Hippocampal formation (tissue), 2 donors: ENCODE measurements around the gene ZNF254.
"Not testable (repeated sequence)": the region's sequence is repeated elsewhere in the genome, so short reads cannot be mapped to it uniquely, and the experiment has no call there.

Experiments
- DNase-seq, 2 donors: peaks; one replicate each; lab custom pipeline; 2025; lab: John Stamatoyannopoulos, UW

Gene ZNF254

DNA sequence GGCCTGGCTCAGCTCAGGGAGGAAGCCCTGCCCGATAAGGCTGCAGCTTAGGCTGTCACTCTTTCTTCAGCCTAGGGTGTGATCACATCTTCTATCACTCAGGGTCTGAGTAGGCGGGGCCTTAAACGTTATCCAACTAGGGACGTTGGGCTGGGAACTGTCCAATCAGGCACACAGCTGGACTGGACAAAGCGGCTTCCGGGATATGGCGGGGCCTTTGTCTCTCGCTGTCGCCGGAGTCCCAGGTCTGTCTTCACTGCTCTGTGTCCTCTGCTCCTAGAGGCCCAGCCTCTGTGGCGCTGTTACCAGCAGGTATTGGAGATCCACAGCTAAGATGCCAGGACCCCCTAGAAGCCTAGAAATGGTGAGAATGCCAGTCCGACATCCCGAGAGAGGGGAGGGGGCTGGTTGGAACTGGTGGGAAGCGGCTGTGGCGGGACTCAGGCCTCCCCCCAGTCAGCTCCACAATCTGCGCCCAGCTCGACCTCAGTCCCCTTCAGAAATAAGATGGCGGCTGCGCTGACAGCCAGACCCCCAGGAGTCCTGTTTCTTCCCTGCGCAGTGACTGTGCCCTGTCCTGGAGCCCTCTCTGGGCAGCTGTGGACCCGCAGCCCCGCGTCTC, at the start of gene ZNF254:
ZNF254 (plus strand) TSS at position 214 of the 622 bp plus-strand sequence; CDS start at position 335, 121 bp downstream.
- DNase-seq: peak; percentile 88

DNA sequence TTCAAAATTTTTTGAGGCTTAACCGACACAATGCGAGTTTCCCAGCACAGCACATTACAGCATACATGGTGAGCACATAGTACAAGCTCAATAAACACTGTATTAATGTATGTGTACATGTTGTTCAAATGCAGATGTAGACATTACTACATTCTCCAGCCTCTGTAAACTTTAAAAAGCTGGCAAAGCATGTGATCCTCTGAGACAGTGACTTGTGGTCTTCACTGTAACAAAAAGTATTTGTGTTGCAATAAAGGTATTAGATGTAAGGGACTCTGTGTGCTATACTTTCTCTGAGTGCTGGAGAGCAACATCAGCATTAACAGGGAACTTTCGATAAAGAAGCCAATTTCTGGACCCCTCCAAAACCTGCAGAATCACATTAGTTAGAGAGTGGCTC, 46.4 kb upstream of the ZNF254 start:
- DNase-seq: no peak

DNA sequence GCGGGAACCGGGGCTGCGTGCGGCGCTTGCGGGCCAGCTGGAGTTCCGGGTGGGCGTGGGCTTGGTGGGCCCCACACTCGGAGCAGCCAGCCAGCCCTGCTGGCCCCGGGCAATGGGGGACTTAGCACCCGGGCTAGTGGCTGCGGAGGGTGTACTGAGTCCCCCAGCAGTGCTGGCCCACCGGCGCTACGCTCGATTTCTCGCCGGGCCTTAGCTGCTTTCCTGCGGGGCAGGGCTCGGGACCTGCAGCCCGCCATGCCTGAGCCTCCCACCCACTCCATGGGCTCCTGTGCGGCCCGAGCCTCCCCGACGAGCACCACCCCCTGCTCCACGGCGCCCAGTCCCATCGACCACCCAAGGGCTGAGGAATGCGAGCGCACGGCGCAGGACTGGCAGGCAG, 45.7 kb upstream of the ZNF254 start:
- DNase-seq: not testable (repeated sequence)

DNA sequence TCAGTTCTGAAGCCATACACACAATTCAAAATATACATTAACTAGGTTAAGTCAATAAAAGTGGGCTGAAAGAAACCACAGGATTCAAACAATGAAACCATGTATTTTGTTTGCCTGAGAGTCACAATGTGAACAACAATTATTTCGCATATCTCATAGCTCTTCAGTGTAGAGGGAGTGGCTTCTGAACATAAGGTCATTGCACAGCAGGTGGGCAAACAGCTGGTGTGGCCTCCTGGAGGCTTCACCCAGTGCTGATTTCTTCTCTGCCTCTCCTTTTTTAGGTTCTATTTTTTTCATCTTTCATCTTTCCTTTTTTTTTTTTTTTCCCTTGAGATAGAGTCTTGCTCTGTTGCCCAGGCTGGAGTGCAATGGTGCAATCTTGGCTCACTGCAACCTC, 40.4 kb upstream of the ZNF254 start:
- no peak for DNase-seq

DNA sequence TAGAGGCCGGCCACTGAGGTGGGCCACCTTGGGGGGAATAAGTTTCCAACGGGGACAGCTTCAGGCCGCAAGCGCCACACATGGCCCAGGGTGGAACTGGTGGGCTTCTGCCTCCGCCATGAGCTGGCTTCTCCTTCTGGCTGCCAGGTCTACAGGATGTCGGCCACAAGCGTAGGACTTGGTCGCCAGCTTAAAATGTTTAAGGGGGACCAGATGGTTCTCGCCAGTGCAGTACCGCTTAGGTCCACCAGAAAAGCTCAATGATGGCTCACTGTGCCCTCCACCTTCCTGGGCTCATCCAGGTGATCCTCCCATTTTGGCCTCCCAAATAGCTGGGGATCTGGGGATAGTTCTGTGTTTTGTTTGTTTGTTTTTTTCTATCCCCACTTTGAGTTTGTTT, 38.7 kb upstream of the ZNF254 start:
- no peak for DNase-seq

DNA sequence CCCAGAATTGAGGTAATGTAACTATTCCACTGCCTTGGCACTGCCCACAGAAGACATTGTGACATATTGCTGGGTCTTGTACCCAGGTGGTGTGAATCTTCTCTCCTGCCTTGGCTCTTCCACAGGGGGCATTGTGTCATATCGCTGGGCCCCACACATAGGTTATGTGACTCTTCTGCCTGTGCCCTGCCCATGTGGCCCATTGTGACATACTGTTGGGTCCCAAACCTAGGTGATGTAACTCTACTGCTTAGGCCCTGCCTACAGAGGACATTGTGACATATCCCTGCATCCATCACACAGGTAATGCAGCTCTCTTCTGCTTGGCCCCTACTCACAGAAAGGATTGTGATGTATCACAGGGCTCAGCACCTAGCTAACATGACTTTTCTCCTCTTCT, 37.5 kb upstream of the ZNF254 start:
- no peak for DNase-seq

DNA sequence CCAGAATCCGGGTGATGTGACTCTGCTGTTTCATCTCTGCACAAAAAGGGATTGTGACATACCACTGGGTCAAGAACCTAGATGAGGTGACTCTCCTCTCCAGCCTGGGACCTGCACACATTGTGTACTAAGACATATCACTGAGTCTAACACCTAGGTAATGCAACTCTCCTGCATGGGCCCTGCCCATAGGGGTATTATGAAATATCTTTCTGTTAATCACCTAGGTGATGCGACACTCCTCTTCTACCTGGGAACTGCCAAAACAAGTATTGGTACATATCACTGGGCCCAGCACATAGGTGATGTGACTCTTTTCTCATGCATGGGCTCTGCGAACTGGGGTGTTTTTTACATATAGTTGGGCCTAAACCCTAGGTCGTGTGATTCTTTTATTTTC, 35.5 kb upstream of the ZNF254 start:
- DNase-seq: no peak

DNA sequence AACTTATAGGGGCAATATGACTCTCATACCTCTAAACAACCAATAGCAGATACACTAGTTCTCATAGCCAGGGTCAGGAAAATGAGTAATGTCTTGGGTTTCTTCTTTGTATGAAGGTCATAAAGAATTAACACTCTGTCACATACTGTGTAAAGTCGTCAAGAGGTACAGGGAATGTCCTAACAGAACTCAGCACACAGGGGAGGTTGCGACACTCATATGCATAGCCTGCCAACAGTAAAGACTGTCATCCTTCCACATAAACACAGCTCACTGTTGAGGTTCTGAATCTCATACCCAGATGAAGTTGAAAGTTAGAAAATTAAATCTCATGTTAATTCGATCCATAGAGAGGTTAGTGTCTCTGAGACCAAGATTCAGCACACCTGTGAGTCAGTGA, 34.2 kb upstream of the ZNF254 start:
- DNase-seq: no peak

DNA sequence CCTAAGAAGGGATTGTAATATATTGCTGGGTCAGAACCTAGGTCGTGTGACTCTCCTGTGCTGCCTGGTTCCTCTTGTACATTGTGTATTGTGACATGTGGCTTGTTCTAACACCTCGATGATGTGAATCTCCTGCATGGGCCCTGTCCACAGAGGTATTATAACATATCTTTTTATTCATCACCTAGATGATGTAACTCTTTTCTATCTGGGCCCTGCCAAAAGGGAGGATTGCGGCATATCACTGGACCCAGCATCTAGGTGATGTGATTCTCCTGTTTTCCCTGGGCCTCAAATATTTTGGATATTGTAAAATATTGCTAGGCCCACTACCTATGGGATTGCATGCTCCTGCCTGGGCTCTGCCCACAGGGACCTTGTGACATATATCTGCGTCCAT, 33.4 kb upstream of the ZNF254 start:
- DNase-seq: no peak

DNA sequence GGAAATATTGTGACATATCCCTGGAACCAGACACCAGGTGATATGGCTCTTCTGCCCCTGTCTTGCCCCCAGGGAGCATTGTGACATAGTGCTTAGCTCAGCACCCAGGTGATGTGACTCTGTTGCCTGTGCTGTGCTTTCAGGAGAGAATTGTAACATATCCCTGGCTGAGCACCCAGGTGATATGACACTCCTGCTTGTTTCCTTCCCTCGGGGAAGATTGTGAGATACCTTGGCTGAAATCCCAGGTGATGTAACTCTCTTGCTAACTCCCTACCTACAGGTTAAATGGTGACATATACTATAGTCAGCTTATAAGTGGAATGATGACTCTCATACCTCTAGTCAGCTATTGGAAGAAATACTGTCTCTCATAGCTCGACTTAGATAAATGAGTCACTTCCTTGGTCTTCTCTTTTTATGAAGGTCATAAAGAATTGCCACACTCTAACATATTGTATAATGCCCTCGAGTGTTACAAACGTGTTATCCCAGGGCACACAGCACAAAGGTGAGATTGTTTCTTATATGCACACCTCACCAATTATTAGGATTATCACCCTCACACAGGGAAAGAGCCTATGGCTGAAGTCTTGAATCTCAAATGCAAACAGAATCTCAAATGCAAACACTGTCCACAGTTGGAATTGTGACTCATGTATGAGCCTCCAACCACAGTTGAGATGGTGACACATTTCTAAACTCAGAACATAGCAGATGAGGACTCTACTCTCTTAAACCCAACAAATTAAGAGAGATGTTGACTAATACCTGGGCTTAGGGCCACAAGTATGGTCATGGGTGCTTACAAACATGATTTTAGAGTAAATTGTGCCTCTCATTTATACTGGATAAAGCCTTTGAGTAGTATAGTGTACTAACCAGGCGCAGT, 32.7 kb upstream of the ZNF254 start:
- DNase-seq: no peak

DNA sequence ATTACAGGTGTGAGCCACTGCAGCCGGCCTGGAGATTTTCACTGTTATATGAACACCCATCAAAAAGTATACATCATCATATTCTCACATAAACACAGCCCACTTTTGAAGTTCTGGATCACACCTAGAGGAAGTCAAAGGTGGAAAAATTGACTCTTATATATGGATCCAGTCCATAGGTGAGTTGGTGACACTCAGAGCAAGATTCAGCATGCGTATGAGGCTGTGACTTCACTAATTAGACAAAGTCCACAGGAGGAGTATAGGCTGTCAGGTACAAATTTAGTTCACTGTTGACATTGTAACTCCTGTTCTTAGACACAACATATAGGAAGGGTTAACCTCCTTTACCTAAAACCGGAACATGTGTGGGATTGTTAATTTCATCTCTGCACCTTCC, 31.4 kb upstream of the ZNF254 start:
- no peak for DNase-seq

DNA sequence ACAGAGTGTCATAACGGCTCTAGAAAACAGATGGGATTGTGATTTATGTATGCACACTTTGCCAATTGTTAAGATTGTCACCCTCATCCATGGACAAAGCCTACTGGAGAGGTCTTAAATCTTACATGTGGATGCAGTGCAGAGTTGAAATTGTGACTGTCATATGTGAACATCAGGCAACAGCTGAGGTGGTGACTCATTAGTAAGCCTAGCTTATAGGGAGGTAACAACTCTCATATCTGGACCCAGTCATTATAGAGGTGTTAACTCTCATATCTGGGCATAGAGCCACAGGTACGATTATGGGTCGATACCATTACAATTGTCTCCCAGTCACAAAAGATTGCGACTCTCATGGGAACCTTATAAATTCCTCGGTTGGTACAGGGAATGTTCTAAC, 29.8 kb upstream of the ZNF254 start:
- DNase-seq: no peak

DNA sequence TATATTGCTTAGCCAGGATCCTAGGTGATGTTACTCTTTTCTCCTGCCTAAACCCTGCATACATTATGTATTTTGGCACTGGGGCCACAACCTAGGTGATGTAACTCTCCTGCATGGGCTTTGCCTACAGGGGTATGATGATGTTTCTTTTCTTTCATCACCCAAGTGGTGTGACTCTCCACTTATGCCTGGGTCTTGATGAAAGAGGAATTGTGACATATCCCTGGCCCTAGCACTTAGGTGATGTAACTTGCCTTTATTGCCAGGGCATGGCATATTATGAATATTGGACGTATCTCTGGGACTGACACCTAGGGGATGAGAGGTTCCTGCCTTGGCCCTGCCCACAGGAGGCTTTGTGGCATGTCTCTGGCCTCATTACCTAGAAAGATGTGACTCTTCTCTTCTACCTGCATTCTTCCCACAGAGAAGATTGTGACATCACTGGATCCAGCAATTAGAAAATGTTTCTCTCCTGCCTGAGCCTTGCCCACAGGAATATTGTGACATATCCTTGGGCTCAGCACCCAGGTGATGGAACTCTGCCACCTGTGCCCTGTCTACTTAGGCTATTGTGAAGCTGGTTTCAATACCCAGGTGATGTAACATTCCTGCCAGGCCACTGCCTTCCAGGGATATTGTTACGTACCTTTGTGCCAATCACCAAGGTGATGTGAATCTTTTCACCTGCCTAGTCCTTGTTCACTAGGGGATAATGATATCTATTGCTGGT, 27.3 kb upstream of the ZNF254 start:
- no peak for DNase-seq

DNA sequence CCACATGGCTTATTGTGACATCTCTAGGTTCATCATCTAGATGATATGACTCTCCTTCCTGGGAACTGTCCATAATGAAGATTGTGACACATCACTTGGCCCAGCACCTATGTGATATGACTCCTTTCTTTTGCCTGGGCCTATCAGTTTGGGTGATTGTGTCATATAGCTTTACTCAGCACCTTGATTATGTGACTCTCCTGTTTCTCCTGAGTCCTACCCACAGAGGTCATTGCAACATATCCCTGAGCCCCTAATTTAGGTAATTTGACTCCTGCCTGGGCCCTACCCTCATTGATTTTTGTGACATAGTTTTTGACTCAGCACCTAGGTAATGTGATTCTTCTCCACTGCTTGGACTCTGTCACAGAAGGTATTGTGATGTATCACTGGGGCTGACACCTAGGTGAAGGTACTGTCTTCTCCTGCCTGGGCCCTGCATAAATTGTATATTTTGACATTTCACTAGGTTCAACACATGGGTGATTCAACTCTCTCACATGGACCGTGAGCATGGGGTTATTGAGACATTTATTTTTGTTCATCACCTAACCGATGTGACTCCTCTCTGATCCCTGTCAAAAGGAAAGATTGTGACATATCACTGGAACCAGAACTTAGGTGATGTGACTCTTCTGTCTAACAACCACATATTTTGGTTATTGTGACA, 26.2 kb upstream of the ZNF254 start:
- DNase-seq: no peak

DNA sequence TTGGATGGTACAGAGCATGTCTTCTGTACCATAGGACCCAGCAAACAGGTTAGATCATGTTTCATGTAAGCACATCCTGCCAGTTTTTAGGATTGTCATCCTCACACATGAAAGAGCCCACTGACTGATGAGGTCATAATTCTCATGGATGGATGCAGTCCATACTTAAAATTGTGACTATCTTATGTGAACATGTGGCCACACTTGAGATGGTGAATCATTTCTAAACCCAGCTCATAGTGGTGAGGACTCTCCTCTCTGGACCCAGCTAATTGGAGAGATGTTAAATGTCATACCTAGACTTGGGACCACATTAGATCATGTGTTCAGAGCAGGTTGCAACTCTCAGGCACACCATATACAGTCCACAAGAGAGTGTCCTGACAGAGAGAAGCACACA, 24.8 kb upstream of the ZNF254 start:
- no peak for DNase-seq

DNA sequence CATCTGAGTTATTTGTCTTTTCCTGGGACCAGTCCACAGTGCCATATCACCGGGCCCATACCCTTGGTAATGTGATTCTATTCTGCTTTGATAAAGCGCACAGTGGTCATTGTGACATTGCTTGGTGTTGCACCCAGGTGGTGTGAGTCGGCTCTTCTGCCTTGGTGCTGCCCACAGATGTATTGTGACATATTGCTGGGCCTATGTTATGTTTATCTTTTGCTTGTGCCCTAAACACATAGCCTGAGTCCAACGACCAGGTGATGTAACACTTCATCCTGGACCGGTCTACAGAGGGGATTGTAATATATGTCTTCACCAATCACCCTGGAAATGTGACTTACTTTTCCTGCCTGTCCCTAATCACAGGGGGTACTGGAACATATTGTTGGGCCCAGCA, 23.7 kb upstream of the ZNF254 start:
- no peak for DNase-seq

DNA sequence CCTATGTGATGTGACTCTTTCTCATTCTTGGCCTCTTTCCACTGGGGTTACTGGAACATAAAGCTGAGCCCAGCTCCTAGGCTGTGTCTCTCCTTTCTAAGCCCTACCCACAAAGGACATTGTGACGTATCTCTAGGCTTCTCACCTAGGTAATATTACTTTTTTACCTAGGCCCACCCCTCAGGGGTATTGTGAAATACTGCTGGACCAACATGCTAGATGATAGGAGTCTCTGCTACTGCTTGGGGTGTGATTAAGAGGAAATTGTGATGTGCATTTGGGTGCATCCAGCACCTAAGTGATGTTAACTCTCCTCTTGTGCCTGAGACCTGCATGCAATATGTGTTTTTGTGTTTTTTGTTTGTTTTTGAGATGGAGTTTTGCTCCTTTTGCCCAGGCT, 22.8 kb upstream of the ZNF254 start:
- no peak for DNase-seq

DNA sequence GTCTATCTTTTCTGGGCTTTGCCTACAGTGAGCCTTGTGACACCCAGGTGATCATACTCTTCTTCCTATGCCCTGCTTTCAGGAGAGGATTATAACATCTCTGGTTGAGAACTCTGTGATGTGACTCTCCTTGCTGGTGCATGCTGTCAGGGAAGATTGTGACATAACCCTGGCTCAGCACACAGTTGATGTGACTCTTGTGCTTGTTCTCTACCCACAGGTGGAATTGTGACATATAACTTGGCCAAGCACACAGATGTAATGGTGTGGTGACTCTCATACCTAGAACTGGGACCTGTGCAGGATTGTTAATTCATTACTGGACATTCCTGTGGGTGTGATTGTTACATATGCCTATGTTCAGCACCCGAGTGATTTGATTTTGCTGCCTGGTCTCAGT, 21.7 kb upstream of the ZNF254 start:
- DNase-seq: no peak

DNA sequence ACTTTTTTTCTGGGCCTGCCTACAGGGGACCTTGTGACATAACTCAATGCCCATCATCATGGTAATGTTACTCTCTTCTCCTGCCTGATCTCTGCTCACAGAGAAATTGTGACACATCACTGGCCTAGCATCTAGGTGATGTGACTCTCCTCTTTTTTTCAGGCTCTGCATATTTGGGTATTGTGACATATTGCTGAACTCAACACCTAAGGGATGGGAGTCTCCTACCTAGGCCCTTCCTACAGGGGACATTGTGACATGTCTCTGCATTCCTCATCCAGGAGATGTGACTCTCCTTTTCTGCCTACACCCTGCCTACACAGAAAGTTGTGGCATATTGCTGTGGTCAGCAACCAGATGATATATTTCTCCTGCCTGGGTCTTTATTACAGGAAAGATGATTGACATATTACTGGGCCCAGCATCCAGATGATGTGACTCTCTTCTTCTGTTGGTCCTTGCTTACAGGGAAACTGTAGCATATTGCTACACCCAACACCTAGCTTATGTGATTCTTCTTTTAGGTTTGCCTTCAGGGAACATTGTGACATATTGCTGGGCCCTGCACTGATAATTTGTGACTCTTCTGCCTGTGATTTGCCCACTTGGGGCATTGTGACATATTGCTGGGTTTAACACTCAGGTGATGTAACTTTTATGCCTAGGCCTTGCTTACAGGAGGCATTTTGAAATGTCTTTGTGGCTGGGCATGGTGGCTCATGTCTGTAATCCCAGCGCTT, 21.0 kb upstream of the ZNF254 start:
- DNase-seq: no peak

DNA sequence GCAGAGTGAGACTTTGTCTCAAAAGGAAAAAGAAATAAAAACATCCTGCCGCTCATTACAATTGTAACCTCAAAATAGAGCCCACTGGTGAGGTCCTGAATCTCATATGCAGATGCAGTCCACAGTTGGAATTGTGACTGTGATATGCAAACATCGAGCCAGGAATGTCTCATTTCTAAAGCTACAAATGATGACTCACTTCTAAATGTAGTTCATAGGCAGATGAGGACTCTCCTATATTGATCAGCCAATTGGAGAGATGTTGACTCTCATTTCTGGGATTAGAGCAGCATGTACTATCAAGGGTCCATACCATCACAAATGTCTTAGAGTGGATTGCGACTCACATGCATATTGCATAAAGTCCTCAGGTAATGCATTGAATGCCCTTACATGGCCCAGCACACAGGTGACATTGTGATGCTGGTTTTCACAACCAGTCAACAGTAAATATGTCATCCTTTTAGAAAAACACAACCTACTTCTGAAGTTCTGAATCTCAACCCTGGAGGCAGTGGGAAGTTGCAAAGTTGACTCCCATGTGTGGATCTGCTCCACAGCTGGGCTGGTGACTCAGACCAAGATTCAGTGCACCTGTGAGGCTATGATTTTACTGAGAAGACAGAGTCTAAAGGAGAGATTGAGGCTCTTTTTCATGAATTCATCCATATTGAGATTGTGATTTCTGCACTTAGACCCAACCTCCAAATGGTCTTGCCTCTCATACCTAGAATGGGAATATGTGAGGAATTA, 16.9 kb upstream of the ZNF254 start:
- DNase-seq: no peak

DNA sequence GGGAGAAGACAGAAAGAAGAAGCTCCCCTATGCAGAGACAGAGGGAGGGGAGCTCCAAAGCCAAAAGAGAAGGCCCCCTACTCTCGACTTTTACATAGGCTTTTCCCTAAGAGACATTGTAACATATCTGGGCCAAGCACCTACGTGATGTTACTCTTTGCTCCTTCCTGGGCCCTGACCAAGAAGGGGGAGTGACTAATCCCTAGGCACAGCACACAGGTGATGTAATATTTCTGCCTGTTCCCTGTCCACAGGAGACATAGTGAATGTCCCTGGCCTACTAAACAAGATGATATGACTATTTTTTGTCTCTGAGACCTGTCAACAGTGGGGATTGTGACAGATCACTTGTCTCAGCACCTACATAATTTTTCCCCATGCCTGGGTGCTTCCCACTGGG, 15.9 kb upstream of the ZNF254 start:
- DNase-seq: no peak
